Epithelial cell of proximal tubule (primary cell): ENCODE data around the gene RHBDF2. TPM values are rescaled to one million over a fixed set of nuclear protein-coding genes. Genes with fewer than 3 reads are reported as not detected.
A peak's percentile ranks its signal among the peaks of the same experiment; 100 is the strongest.

ENCODE experiments used
- DNase-seq: peaks from one replicate; pipeline ENCODE4 v3.0.0-alpha.2; 2011; ENCODE audit warnings: low read depth
- H3K4me3 ChIP-seq: 2 replicates; pipeline ENCODE4 v1.5.1; 2011; ENCODE audit warnings: low read depth, mild to moderate bottlenecking, low read length
- total RNA-seq: library from RNA; depleted of rRNA; stranded (reverse); fragments of >200 nt; gene quantifications from 2 replicates; pipeline ENCODE4 v1.2.3, GENCODE V29; 2015
- TF ChIP-seq, protein P1 (sequence below): conservative IDR thresholded peaks from 2 replicates; pipeline ENCODE4 v1.5.1; 2012; ENCODE audit warnings: low read depth, mild to moderate bottlenecking, low read length

Gene RHBDF2
- total RNA-seq, 1 donor from 2014 or later = 101 TPM

DNA sequence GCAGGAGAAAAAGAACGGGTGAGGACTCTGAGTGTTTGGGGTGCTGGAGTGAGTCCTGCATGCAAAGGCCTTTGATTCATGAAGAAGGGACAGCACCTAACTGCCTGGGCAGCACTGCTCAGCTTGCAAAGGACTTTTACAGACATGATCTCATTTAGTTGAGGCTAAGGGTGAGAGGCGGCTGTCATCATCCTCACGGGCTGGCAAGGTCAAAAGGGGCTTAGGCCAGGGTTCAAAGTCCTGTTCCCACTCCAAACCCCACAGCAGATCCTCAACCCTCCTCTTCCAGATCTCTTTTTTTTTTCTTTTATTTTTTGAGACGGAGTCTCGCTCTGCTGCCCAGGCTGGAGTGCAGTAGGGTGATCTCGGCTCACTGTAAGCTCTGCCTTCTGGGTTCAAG lies 4.8 kb downstream of the RHBDF2 start:
- TF ChIP-seq, protein P1, sequence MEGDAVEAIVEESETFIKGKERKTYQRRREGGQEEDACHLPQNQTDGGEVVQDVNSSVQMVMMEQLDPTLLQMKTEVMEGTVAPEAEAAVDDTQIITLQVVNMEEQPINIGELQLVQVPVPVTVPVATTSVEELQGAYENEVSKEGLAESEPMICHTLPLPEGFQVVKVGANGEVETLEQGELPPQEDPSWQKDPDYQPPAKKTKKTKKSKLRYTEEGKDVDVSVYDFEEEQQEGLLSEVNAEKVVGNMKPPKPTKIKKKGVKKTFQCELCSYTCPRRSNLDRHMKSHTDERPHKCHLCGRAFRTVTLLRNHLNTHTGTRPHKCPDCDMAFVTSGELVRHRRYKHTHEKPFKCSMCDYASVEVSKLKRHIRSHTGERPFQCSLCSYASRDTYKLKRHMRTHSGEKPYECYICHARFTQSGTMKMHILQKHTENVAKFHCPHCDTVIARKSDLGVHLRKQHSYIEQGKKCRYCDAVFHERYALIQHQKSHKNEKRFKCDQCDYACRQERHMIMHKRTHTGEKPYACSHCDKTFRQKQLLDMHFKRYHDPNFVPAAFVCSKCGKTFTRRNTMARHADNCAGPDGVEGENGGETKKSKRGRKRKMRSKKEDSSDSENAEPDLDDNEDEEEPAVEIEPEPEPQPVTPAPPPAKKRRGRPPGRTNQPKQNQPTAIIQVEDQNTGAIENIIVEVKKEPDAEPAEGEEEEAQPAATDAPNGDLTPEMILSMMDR = no peak
- no peak for DNase-seq

DNA sequence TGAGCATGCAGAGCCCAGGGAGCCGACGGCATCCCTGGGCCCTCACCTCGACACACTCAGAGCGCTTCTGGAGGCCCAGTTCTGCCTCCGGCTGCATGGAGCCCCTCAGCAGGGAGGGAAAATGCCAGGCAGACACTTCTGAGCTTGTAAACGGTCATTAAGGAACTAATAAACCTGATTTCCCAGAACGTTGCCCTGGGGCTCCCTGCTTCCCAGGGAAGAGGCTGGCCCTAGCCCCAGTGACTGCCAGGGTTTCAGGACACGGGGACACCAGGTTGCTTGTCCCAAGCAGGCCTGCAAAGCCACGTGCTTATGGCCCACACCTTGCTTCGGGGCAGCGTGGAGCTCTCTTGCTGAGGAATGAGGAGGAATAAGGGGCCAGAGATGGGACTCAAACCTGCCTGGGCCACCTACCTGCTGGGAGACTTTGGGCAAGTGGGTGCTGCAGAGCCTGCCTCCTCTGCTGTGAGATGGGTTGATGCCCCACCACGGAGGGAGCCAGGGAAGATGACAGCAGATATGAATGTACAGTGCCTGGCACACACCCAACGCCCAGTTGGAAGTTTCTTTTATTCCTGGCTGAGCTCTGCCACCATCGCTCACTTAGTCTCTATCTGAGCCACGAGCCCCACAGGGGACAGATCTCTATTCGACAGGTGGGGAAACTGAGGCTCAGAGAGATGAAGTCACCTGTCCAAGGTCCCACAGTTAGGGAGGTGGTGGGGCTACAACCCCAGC lies 5.4 kb downstream of the RHBDF2 start:
- no peak for DNase-seq
- TF ChIP-seq, protein P1 = no peak
- no peak overlapping the region for H3K4me3 ChIP-seq

More for the DNA sequence above, 4.8 kb downstream of the RHBDF2 start:
- no peak overlapping the region for H3K4me3 ChIP-seq

DNA sequence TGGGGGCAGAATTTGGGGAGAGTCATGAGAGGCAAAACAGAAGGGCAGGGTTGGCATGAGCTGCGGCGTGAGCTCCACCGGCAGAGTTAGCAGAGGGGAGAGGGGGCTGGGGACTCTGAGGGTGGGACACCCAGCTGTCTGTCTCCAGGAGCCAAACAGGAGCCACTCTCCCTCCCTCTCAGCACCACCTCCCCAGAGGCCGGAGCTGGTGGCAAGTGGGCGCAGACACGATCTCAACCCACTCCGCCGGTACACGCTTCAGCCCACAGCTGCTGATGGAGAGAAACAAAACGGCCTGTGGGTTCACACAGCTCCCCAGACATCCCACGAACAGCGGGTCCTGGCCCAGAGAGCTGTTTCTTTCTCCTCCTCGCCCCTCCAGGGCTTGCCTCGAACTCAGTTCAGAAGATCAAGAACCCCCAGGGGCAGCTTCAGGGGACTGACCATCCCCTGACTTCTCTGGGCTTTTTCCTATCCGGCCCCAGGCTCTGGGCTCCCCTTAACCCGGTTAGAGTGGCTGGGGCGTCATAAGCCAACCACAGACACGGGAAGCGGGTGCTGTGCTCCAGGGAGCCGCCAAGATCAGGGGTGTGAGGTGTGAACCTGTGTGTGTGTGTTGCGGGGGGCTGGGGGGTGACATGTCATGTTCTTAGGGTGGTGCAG lies 7.6 kb downstream of the RHBDF2 start:
- TF ChIP-seq, protein P1 = no peak
- no peak for DNase-seq
- H3K4me3 ChIP-seq = peak overlapping the region; percentile 21

DNA sequence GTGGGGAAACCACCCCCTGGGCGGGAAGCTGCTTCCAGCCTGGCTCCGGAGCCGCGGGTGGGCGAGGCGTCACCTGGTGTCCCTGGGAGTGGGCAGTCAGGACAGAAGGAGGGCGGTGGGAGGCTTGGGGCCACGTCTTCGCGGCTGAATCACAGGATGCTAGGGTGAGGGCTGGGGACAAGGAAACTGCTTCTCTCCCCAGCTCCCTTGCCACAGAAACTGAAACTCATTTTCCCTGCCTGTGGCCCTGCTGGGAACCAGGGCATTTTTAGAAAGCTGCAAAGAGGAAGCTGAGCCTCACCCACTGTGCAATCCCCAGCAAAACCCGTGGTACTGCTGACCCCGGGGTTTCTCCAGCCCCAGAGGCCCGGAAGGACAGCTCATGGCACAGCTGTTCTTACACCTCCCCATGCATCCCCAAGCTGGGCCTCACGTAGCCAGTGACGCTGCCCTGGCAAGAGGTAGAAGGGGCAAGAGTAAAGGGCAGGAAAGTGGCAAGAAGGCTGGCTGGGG lies 8.2 kb downstream of the RHBDF2 start:
- DNase-seq = no peak
- TF ChIP-seq, protein P1 = no peak
- H3K4me3 ChIP-seq = peak overlapping the region; percentile 21

DNA sequence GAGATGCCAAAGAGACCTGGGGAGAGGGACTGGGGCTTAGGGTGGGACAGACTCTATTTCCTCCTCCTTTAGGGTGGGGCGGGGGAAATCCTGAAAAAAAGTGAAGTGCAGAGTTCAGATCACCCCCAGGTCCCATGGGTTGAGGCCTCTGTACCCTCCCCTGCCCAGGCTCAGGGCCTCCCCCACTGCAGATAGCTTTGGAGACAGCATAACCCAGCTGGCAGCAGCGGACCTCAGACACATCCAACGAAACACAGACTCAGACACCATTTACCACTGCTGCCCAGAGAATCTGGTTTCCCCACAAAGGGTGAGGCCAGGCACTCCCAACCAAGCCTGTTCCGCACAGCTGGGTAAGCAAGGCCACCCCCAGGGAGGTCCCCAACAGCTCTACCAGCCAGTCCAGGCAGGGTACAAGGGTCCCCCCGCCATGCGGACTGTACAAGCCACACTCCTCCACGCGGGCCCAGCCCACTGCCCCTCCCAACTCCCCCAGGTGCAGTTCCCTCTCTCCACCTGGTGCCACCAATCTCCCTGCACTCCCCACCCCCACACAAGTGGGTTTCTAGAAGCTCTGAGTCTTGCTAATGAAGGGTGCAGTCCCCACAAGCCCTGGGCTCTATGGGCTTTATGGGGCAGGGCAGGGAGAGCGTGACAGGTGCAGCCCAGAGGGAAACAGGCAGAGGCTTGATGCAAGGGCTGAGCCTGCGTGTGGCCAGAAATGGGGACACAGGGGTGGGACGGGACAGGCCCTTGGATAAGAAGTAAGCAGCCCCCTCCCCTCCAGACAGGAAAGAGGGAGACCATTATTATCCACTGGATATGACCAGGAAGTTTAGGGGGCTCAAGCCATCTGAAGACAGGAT lies 8.9 kb downstream of the RHBDF2 start:
- H3K4me3 ChIP-seq = no peak overlapping the region
- TF ChIP-seq, protein P1 = no peak
- no peak for DNase-seq

DNA sequence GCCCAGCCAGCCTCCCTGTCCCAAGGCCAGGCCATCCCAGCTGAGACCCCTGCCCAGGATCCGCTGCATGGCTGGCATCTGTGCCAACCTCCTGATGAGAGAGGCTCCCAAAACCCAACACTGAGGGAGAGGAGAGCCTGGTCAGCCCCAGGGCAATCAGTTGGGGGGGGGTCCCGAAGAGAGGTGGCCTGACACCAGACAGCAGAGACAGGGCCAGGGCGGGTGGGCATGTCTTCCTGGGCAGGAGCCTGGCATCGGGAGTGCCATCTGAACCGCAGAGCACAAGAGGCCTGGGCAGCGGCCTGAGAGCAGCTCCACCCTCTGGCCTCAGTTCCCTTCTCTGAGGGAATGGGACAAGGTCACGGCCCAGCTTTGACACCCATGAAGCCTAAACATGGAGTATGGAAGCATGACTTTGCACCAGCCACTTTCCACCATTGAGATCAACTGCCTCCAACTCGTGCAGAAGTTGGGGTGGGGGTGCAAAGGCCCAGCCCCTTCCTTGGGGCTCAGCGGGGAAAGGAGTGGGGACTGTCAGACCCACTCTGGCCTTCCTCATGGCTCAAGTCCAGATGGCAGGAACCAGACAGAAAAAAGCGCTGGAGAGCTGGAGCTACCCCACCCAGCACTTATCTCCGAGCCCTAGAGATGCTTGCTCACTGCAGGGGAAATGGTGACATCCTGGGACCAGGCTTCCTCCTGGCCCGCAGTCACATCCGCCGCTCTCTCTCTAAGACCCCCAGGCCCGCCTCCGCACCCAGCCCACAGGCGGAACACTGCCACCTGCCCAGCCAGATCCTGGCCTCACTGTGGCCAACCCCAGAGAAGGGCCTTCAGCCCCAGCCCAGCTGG lies 9.7 kb downstream of the RHBDF2 start:
- H3K4me3 ChIP-seq = no peak overlapping the region
- TF ChIP-seq, protein P1 = no peak
- no peak for DNase-seq
